ENCODE measurements around the gene FAM3A.
"Not testable (repeated sequence)": the region's sequence is repeated elsewhere in the genome, so short reads cannot be mapped to it uniquely, and the experiment has no call there.

GRCh38 chrX:154552112-154552806 is 36.2 kb upstream of the FAM3A start:
- not testable (repeated sequence) for TF ChIP-seq CTCF (IDR thresholded peaks at IDR 0.05); USF2 (IDR thresholded peaks at IDR 0.05; ENCODE audit: borderline replicate concordance, low read depth, low read length); PBX3 (IDR thresholded peaks at IDR 0.05)

All from SK-N-SH (cell line).